HCT116 (cell line): ENCODE measurements around the gene DIP2A. TPM values are rescaled to one million over a fixed set of nuclear protein-coding genes. Genes with fewer than 3 reads are reported as not detected.
"Not testable (repeated sequence)": the region's sequence is repeated elsewhere in the genome, so short reads cannot be mapped to it uniquely, and the experiment has no call there.

ENCODE experiments used
- ATAC-seq: fragments of 200-7000 bp; cut with Tn5 transposase; 2 replicates; pipeline ENCODE4 v1.9.1; 2020; ENCODE audit warnings: mild to moderate bottlenecking, moderate library complexity
- BruUV-seq: library from RNA; stranded (reverse); fragments of 400-500 nt; replicated peaks from 2 replicates; lab custom pipeline; 2021; lab: Mats Ljungman, UMichigan
- CTCF ChIA-PET: fragments of 300-600 bp; sonication (Branson Sonifier 250); formaldehyde crosslinking; loops from one replicate; lab custom pipeline; 2021; ENCODE audit warnings: antibody characterized with exemption; lab: Charles Lee
- POLR2A ChIA-PET: fragments of 300-600, 350-600 bp; sonication (Branson Sonifier 250); formaldehyde crosslinking; loops from one replicate; lab custom pipeline; 2021; ENCODE audit warnings: antibody characterized with exemption; lab: Charles Lee
- RAD21 ChIA-PET, 2 experiments: fragments of 300-600 bp; sonication (Branson Sonifier 250); formaldehyde crosslinking; loops; one replicate each; lab custom pipeline; 2023; ENCODE audit warnings: low total read pairs in 2 of 2; ENCODE audit not compliant: uncharacterized antibody in 2 of 2, unreplicated experiment in 2 of 2, low non-redundant PET in 1 of 2; lab: Charles Lee
- DNase-seq: peaks from one replicate; pipeline ENCODE4 v3.0.0-alpha.2; 2010; ENCODE audit warnings: low read depth, low spot score
- H2AFZ ChIP-seq: fragments of 200-600 bp; shearing (Covaris generic), sonication (generic); 2 replicates; pipeline ENCODE4 v1.6.1; 2017; ENCODE audit warnings: low read depth, mixed run types, mixed read lengths, antibody characterized with exemption, low read length; ENCODE audit not compliant: poor library complexity, severe bottlenecking
- H3K27ac ChIP-seq: 2 replicates; pipeline ENCODE4 v1.5.1; 2012; ENCODE audit warnings: low read depth, low read length
- H3K27me3 ChIP-seq: fragments of 200-600 bp; sonication (generic); 2 replicates; pipeline ENCODE4 v1.6.1; 2016; ENCODE audit warnings: mixed run types, low read length, mixed read lengths; ENCODE audit not compliant: insufficient read depth
- H3K36me3 ChIP-seq, 2 experiments: fragments of 200-500 bp in 1 of 2; fragments of 200-600 bp in 1 of 2; sonication (Bioruptor generic) in 1 of 2; sonication (generic) in 1 of 2; 2 replicates each; pipeline versions ENCODE4 v1.5.1 to v1.6.1; 2014 to 2016; ENCODE audit warnings: low read length in 2 of 2, inconsistent platforms in 1 of 2, mixed read lengths in 1 of 2, mixed run types in 1 of 2; ENCODE audit not compliant: insufficient read depth in 2 of 2, control insufficient read depth in 1 of 2
- H3K4me1 ChIP-seq, 2 experiments: fragments of 200-600 bp in 1 of 2; sonication (generic) in 1 of 2; 2 replicates each; pipeline versions ENCODE4 v1.5.1 to v1.6.1; 2012 to 2017; ENCODE audit warnings: low read length in 2 of 2, inconsistent platforms in 1 of 2, mild to moderate bottlenecking in 1 of 2, mixed read lengths in 1 of 2, mixed run types in 1 of 2, moderate library complexity in 1 of 2; ENCODE audit not compliant: insufficient read depth in 2 of 2, control insufficient read depth in 1 of 2
- H3K4me2 ChIP-seq: fragments of 200-600 bp; sonication (generic); 2 replicates; pipeline ENCODE4 v1.6.1; 2017; ENCODE audit warnings: mixed run types, low read length, mixed read lengths
- H3K4me3 ChIP-seq, 2 experiments: fragments of 200-600 bp in 1 of 2; sonication (generic) in 1 of 2; replicated peaks in 1 of 2; 2 replicates each; pipeline ENCODE4 v1.5.1; 2011 to 2016; ENCODE audit warnings: low read length in 2 of 2, control low read depth in 1 of 2, low read depth in 1 of 2, mild to moderate bottlenecking in 1 of 2, mixed read lengths in 1 of 2, mixed run types in 1 of 2
- H3K79me2 ChIP-seq: fragments of 200-600 bp; sonication (generic); 2 replicates; pipeline ENCODE4 v1.6.1; 2017; ENCODE audit warnings: mild to moderate bottlenecking, mixed run types, low read length, moderate library complexity, mixed read lengths; ENCODE audit not compliant: insufficient read depth
- H3K9ac ChIP-seq: fragments of 200-600 bp; sonication (generic); 2 replicates; pipeline ENCODE4 v1.6.1; 2016; ENCODE audit warnings: low read length, mixed read lengths
- H3K9me2 ChIP-seq: fragments of 200-600 bp; sonication (generic), shearing (Covaris generic); 2 replicates; pipeline ENCODE4 v1.6.1; 2017; ENCODE audit warnings: mixed run types, mild to moderate bottlenecking, moderate library complexity; ENCODE audit not compliant: insufficient read depth
- H3K9me3 ChIP-seq, 2 experiments: fragments of 200-500 bp in 1 of 2; fragments of 200-600 bp in 1 of 2; sonication (Bioruptor generic) in 1 of 2; sonication (generic) in 1 of 2; 2 replicates each; pipeline ENCODE4 v1.6.1; 2014 to 2017; ENCODE audit warnings: low read length in 2 of 2, mixed read lengths in 2 of 2, inconsistent platforms in 1 of 2, low read depth in 1 of 2, mild to moderate bottlenecking in 1 of 2, mixed run types in 1 of 2, moderate library complexity in 1 of 2; ENCODE audit not compliant: control insufficient read depth in 1 of 2, insufficient read depth in 1 of 2
- H4K20me1 ChIP-seq: fragments of 200-600 bp; sonication (generic), shearing (Covaris generic); 2 replicates; pipeline ENCODE4 v1.6.1; 2017; ENCODE audit warnings: mixed run types, mild to moderate bottlenecking, moderate library complexity; ENCODE audit not compliant: insufficient read depth
- CBX3 ChIP-seq: IDR thresholded peaks from 2 replicates; pipeline ENCODE4 v1.6.1; 2012; ENCODE audit warnings: low read depth
- EGR1 ChIP-seq: IDR thresholded peaks from 2 replicates; pipeline ENCODE4 v1.6.1; 2012; ENCODE audit warnings: low read depth
- ELF1 ChIP-seq: IDR thresholded peaks from 2 replicates; pipeline ENCODE4 v1.6.1; 2012; ENCODE audit warnings: low read depth, borderline replicate concordance
- EZH2 ChIP-seq: fragments of 200-600 bp; sonication (generic); IDR thresholded peaks from 2 replicates; pipeline ENCODE4 v1.6.1; 2017; ENCODE audit warnings: antibody characterized with exemption, mixed run types
- FOSL1 ChIP-seq: IDR thresholded peaks from 2 replicates; pipeline ENCODE4 v1.6.1; 2012; ENCODE audit warnings: low read depth
- POLR2A ChIP-seq: IDR thresholded peaks from 2 replicates; pipeline ENCODE4 v1.7.0; 2011; ENCODE audit warnings: borderline replicate concordance; ENCODE audit not compliant: insufficient read depth, insufficient read length; ENCODE audit errors: extremely low read depth
- POLR2AphosphoS5 ChIP-seq: IDR thresholded peaks from 2 replicates; pipeline ENCODE4 v1.6.1; 2011; ENCODE audit warnings: mild to moderate bottlenecking, low read depth, low read length, moderate library complexity
- SIN3A ChIP-seq: IDR thresholded peaks from 2 replicates; pipeline ENCODE4 v1.6.1; 2012; ENCODE audit warnings: low read depth
- YY1 ChIP-seq: IDR thresholded peaks from 2 replicates; pipeline ENCODE4 v1.6.1; 2011; ENCODE audit warnings: low read length, low read depth, moderate library complexity, mild to moderate bottlenecking; ENCODE audit not compliant: insufficient replicate concordance; ENCODE audit errors: extremely low read depth
- ZNF274 ChIP-seq: fragments of 200-500 bp; sonication (Bioruptor generic); IDR thresholded peaks from 2 replicates; pipeline ENCODE4 v1.6.1; 2014; ENCODE audit warnings: mild to moderate bottlenecking, low read depth, low read length, inconsistent platforms
- intact Hi-C: fragments of 100-400 bp; cut with micrococcal nuclease; formaldehyde crosslinking; loops from 2 replicates; pipeline ENCODE4 v1.10.0; 2022
- total RNA-seq: library from RNA; stranded (reverse); gene quantifications from one replicate; pipeline ENCODE4 v1.2.1, GENCODE V29; 2021; ENCODE audit not compliant: unreplicated experiment
- TF ChIP-seq, protein P1 (sequence below): IDR thresholded peaks from 2 replicates; pipeline ENCODE4 v1.6.1; 2012
- TF ChIP-seq, protein P2 (sequence below): IDR thresholded peaks from 2 replicates; pipeline ENCODE4 v1.6.1; 2011; ENCODE audit warnings: mild to moderate bottlenecking, low read length, moderate library complexity; ENCODE audit not compliant: insufficient replicate concordance; ENCODE audit errors: extremely low read depth

DIP2A gene
- total RNA-seq, 1 experiment from 2014 or later = 39.9 TPM

DNA sequence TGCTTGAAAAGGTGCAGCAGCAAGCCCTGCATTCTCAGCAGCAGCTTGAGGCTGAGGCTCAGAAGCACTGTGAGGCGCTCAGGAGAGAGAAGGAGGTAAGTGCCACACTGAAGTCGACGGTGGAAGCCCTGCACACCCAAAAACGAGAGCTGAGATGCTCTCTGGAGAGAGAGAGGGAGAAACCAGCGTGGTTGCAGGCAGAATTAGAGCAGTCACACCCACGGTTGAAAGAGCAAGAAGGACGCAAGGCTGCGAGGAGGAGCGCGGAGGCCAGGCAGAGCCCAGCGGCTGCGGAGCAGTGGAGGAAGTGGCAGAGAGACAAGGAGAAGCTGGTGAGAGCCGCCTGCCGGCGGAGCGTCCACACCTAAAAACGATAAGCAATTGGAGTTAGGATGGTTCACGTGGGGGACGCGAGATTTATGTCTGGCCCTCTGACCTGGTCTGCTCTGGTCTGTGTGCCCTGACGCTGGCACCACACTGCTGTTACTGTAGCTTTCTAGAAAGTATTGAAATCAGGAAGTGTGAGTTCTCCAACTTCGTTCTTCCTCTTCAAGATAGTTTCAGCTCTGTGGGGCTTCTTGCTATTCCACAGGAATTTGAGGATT lies 26.7 kb upstream of the DIP2A start:
- Histone ChIP-seq H3K27me3 (no peaks in the 10 kb centered on the region), H3K4me3 (no peak overlapping the region), H3K36me3 (peaks cover 6 to 12% of the 10 kb centered on the region in 2 experiments; a peak in 3 of 4 replicates), H3K4me1 (no peaks in the 10 kb centered on the region), H3K79me2 (no peaks in the 10 kb centered on the region), H2AFZ (no peak overlapping the region), H3K9me2 (no peaks in the 10 kb centered on the region), H3K9ac (no peak overlapping the region), H3K4me2 (no peak overlapping the region), H4K20me1 (no peaks in the 10 kb centered on the region), H3K27ac (no peak overlapping the region), H3K9me3 (no peaks in the 10 kb centered on the region)
- no TSS peak for BruUV-seq
- DNase-seq = no peak
- ChIA-PET RAD21 (no interaction called here), POLR2A (no interaction called here), CTCF (no interaction called here)
- ATAC-seq = no peak
- intact Hi-C loops = no loop called here
- TF ChIP-seq CBX3 = no peak
- TF ChIP-seq POLR2A = no peak
- no peak for TF ChIP-seq SIN3A
- TF ChIP-seq, protein P1, sequence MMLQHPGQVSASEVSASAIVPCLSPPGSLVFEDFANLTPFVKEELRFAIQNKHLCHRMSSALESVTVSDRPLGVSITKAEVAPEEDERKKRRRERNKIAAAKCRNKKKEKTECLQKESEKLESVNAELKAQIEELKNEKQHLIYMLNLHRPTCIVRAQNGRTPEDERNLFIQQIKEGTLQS = no peak
- TF ChIP-seq EGR1 = no peak
- no peak for TF ChIP-seq YY1
- no peak for TF ChIP-seq ELF1
- no peak for TF ChIP-seq EZH2
- no peak for TF ChIP-seq FOSL1
- TF ChIP-seq ZNF274 = no peak
- TF ChIP-seq, protein P2, sequence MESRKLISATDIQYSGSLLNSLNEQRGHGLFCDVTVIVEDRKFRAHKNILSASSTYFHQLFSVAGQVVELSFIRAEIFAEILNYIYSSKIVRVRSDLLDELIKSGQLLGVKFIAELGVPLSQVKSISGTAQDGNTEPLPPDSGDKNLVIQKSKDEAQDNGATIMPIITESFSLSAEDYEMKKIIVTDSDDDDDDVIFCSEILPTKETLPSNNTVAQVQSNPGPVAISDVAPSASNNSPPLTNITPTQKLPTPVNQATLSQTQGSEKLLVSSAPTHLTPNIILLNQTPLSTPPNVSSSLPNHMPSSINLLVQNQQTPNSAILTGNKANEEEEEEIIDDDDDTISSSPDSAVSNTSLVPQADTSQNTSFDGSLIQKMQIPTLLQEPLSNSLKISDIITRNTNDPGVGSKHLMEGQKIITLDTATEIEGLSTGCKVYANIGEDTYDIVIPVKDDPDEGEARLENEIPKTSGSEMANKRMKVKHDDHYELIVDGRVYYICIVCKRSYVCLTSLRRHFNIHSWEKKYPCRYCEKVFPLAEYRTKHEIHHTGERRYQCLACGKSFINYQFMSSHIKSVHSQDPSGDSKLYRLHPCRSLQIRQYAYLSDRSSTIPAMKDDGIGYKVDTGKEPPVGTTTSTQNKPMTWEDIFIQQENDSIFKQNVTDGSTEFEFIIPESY = no peak
- no peak for TF ChIP-seq POLR2AphosphoS5

DNA sequence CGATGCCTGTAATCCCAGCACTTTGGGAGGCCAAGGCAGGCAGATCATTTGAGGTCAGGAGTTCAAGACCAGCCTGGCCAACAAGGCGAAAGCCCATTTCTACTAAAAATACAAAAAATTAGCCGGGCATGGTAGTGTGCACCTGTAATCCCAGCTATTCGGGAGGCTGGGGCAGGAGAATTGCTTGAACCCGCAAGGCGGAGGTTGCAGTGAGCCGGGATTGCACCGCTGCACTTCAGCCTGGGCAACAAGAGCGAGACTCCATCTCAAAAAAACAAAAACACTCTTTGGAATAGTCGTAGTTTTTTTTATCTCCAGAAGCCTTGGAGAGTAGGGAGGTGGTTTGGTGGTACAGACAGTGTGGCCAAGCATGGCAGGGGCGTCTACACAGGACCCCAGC lies 25.6 kb upstream of the DIP2A start:
- H2AFZ ChIP-seq, RAD21 ChIA-PET, POLR2A ChIA-PET, intact Hi-C loops, H3K27me3 ChIP-seq, H3K9me2 ChIP-seq, H3K4me3 ChIP-seq, H3K27ac ChIP-seq, H3K9ac ChIP-seq, BruUV-seq, H4K20me1 ChIP-seq, H3K79me2 ChIP-seq, DNase-seq, ATAC-seq, H3K4me1 ChIP-seq, CTCF ChIA-PET, H3K4me2 ChIP-seq, H3K9me3 ChIP-seq: not testable (repeated sequence)
- H3K36me3 ChIP-seq = peaks cover 9 to 14% of the 10 kb centered on the region in 2 experiments; a peak in 3 of 4 replicates
